Kidney epithelial cell (primary cell): ENCODE data around the gene ANKS1A. TPM values are rescaled to one million over a fixed set of nuclear protein-coding genes. Genes with fewer than 3 reads are reported as not detected.

ENCODE experiments used
- DNase-seq: peaks from one replicate; pipeline ENCODE4 v3.0.0-alpha.2; 2010; ENCODE audit warnings: low read depth
- H3K27me3 ChIP-seq: 2 replicates; pipeline ENCODE4 v1.6.0; 2011; ENCODE audit warnings: low read length; ENCODE audit not compliant: control insufficient read depth, insufficient read depth
- H3K36me3 ChIP-seq: 2 replicates; pipeline ENCODE4 v1.5.1; 2011; ENCODE audit warnings: low read length; ENCODE audit not compliant: control insufficient read depth, insufficient read depth
- H3K4me3 ChIP-seq: 2 replicates; pipeline ENCODE4 v1.5.1; 2011; ENCODE audit warnings: low read depth, mild to moderate bottlenecking, control low read depth, low read length
- total RNA-seq: library from RNA; depleted of rRNA; stranded (reverse); fragments of >200 nt; gene quantifications from 2 replicates; pipeline ENCODE4 v1.2.3, GENCODE V29; 2015
- TF ChIP-seq, protein P1 (sequence below): IDR thresholded peaks from 2 replicates; pipeline ENCODE4 v1.5.1; 2011; ENCODE audit warnings: mild to moderate bottlenecking, moderate library complexity, low read length, control low read depth, inconsistent platforms; ENCODE audit not compliant: insufficient read depth, poor library complexity, severe bottlenecking

ANKS1A gene
- total RNA-seq, 1 donor from 2014 or later: 20.2 TPM

DNA sequence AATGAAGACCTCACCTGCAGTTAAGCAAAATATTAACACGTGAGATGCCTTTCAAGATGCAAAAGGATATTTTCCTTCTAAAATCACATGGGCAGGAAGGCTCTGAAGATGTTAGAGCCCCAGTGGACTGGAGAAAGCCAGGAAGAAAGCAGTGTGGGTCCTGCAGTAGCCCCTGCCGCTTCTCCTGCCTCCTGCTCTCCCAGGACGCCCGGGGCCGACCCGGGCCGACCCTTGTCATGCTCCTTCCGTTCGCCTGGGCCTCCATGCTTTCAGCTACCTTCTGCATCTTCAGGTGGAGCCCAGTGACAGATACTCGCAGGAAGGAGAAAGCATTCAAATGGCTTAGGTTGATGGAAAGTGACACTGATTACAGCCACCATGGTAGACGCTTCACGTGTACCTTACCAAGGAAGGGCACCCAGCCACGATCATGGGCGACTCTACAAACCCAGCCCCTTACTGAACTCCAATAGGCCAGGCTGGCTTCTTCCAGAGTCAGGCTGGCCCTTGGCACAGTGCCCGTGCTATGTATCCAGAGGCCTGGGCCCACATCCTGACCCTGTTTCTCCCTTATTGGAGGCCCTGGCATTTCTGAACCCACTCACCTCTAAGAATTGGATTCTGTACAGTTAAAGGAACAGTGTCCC is 183.1 kb downstream of the ANKS1A start:
- TF ChIP-seq, protein P1, sequence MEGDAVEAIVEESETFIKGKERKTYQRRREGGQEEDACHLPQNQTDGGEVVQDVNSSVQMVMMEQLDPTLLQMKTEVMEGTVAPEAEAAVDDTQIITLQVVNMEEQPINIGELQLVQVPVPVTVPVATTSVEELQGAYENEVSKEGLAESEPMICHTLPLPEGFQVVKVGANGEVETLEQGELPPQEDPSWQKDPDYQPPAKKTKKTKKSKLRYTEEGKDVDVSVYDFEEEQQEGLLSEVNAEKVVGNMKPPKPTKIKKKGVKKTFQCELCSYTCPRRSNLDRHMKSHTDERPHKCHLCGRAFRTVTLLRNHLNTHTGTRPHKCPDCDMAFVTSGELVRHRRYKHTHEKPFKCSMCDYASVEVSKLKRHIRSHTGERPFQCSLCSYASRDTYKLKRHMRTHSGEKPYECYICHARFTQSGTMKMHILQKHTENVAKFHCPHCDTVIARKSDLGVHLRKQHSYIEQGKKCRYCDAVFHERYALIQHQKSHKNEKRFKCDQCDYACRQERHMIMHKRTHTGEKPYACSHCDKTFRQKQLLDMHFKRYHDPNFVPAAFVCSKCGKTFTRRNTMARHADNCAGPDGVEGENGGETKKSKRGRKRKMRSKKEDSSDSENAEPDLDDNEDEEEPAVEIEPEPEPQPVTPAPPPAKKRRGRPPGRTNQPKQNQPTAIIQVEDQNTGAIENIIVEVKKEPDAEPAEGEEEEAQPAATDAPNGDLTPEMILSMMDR: no peak
- no peaks in the 10 kb centered on the region for H3K27me3 ChIP-seq
- no peak overlapping the region for H3K4me3 ChIP-seq
- H3K36me3 ChIP-seq: peaks cover 1% of the 10 kb centered on the region
- no peak for DNase-seq

DNA sequence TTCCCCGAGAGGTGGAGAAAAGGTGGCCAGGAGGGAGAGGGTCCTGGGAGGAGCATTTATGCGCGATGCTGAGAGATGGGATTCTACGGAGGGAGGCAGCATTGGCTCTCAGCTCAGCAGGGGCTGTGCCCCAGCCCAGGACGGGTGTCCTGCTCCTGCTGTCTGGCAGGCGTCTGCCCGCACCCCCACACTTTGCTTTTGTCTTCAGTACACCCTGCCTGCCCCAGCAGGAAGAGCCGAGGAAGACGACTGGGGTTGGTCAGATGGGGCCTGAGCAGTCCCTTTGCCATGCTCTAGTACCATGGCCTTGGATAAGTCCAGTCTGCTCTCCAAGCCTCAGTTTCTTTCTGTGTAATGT is 183.6 kb downstream of the ANKS1A start:
- no peaks in the 10 kb centered on the region for H3K27me3 ChIP-seq
- H3K4me3 ChIP-seq: no peak overlapping the region
- TF ChIP-seq, protein P1: no peak
- no peak for DNase-seq
- peaks cover 1% of the 10 kb centered on the region for H3K36me3 ChIP-seq

DNA sequence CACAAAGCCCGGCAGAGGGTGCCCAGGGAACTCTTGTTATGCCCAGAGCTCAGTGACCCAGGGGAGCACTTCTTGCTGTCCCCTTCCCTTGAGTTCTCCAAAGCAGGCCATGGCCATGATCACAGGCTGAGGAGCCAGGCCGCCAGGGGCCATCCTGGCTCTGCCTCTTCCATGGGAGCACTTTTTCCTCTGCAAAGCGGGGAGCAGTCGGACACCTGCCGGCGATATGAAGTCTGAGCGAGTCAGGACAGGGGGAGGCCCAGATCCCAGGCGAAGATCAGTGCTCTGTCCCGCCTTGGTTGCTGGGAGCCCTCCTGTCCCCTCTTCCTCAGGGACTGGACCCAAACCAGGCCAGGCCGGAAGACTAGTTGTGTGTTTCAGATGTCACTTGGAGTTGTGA is 184.2 kb downstream of the ANKS1A start:
- DNase-seq: no peak
- TF ChIP-seq, protein P1: no peak
- H3K27me3 ChIP-seq: no peaks in the 10 kb centered on the region

DNA sequence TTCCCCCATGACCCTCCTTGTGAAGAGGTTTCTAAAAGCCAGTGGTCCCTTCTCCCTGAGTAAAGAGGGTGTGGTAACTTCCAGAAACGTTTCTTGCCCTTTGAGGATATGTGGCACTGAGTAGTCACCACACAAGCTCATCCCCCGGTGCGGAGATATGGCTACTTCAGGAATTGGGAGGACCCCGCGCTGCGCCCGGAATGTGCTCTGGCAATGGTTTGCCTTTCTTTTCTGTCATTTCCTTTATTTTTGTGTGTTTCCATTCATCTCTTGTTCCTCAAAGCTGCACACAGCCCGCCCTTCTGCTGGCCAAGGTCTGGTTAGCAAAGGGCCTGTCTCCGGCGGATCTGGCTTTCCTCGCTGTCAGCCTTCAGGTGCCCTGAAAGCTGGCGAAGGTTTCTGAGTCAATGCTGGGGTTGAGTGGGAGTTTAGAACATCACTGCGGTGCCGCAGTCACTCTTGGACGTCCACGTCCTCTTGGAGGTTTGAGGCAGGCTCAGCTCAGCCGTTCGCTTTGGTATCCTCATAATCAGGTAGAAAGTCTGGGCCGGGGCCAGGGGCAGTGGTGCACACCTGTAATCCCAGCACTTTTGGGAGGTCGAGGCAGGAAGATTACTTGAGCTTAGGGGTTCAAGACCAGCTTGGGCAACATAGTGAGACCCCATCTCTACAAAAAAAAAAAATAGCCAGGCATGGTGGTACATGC is 184.9 kb downstream of the ANKS1A start:
- TF ChIP-seq, protein P1: no peak
- Histone ChIP-seq H3K36me3 (peaks cover 1% of the 10 kb centered on the region), H3K4me3 (no peak overlapping the region), H3K27me3 (no peaks in the 10 kb centered on the region)
- no peak for DNase-seq

More for the DNA sequence above, 184.2 kb downstream of the ANKS1A start:
- no peak overlapping the region for H3K4me3 ChIP-seq
- peaks cover 1% of the 10 kb centered on the region for H3K36me3 ChIP-seq

DNA sequence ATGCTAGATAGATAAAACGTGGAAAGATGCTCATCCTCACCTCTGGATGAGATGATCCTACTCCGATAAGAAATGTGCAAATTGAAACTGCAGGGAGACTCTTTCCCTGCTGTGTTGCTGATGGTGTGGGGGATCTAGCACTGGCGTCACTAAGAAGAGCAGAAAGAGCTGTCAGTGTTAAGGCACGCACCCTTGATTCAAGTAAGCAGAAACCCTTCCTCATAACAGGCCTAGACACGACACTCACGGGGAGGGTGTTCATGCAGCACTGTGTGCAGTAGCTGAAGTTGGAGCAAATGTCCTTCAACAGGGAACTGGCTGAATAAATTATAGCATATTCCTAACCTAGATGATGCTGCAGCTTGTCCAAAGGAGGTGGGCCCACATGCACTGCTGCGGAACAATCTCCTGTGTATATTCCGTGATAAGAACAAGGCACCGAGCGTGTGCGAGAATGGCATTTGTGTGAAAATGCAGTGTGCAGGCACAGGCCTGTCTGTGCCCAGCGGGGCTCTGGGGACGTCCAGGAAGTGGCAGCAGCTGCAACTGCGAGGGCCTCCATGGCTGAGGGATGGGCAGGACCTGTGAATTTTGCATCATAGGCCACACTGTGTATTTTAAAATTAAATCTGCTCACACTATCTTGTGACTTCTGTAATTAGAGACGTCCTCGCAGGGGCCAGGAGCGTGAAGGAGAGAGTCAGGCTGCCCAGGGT is 188.1 kb downstream of the ANKS1A start:
- Histone ChIP-seq H3K4me3 (no peak overlapping the region), H3K36me3 (peaks cover 1% of the 10 kb centered on the region), H3K27me3 (no peaks in the 10 kb centered on the region)
- DNase-seq: no peak
- TF ChIP-seq, protein P1: no peak
